ENCODE data around the gene CYTH2.

The CYTH2 gene

GRCh38 chr19:48529156-48529555 lies 60.0 kb downstream of the CYTH2 start:
- H3K4me1 ChIP-seq (ENCODE audit: insufficient read depth, low read length, poor library complexity, severe bottlenecking) = no peaks in the 10 kb centered on the region
- no peaks in the 10 kb centered on the region for H3F3A ChIP-seq (ENCODE audit: low read depth)
- no peak for TF ChIP-seq EZH2phosphoT487 (IDR thresholded peaks at IDR 0.05; ENCODE audit: borderline replicate concordance)
- no peak for TF ChIP-seq CTCF (conservative IDR thresholded peaks at IDR 0.05; ENCODE audit: low read length)
- H3K79me2 ChIP-seq (ENCODE audit: insufficient read depth, low read length) = no peaks in the 10 kb centered on the region
- no peaks in the 10 kb centered on the region for H4K20me1 ChIP-seq (ENCODE audit: insufficient read depth, low read length, poor library complexity, severe bottlenecking)
- no peaks in the 10 kb centered on the region for H3K9me2 ChIP-seq (replicated peaks; ENCODE audit: low read depth, low read length)
- H2AFZ ChIP-seq (ENCODE audit: low read length) = no peak overlapping the region
- H3K4me3 ChIP-seq (ENCODE audit: low read length, poor library complexity, severe bottlenecking) = no peak overlapping the region
- H3K4me2 ChIP-seq (ENCODE audit: low read depth, low read length, poor library complexity, severe bottlenecking) = no peak overlapping the region
- H3K27me3 ChIP-seq (ENCODE audit: insufficient read depth, low read length, poor library complexity, severe bottlenecking) = no peaks in the 10 kb centered on the region
- no peaks in the 10 kb centered on the region for H3K9me3 ChIP-seq (ENCODE audit: insufficient read depth, low read depth, low read length)
- no peaks in the 10 kb centered on the region for H3K36me3 ChIP-seq (ENCODE audit: insufficient read depth, low read length)
- H3K9ac ChIP-seq (ENCODE audit: low read depth, low read length, poor library complexity, severe bottlenecking) = no peak overlapping the region

- H3F3A ChIP-seq (ENCODE audit: low read depth) = no peaks in the 10 kb centered on the region
- no peaks in the 10 kb centered on the region for H3K79me2 ChIP-seq (ENCODE audit: insufficient read depth, low read length)
- no peaks in the 10 kb centered on the region for H3K4me1 ChIP-seq (ENCODE audit: insufficient read depth, low read length, poor library complexity, severe bottlenecking)
- no peak overlapping the region for H3K4me2 ChIP-seq (ENCODE audit: low read depth, low read length, poor library complexity, severe bottlenecking)
- H4K20me1 ChIP-seq (ENCODE audit: insufficient read depth, low read length, poor library complexity, severe bottlenecking) = no peaks in the 10 kb centered on the region
- no peak overlapping the region for H3K9ac ChIP-seq (ENCODE audit: low read depth, low read length, poor library complexity, severe bottlenecking)
- no peaks in the 10 kb centered on the region for H3K27me3 ChIP-seq (ENCODE audit: insufficient read depth, low read length, poor library complexity, severe bottlenecking)
- H3K9me3 ChIP-seq (ENCODE audit: insufficient read depth, low read depth, low read length) = no peaks in the 10 kb centered on the region
- no peaks in the 10 kb centered on the region for H3K36me3 ChIP-seq (ENCODE audit: insufficient read depth, low read length)
- H3K4me3 ChIP-seq (ENCODE audit: low read length, poor library complexity, severe bottlenecking) = no peak overlapping the region
- H3K9me2 ChIP-seq (replicated peaks; ENCODE audit: low read depth, low read length) = no peaks in the 10 kb centered on the region
- TF ChIP-seq CTCF (conservative IDR thresholded peaks at IDR 0.05; ENCODE audit: low read length) (no peak), EZH2phosphoT487 (IDR thresholded peaks at IDR 0.05; ENCODE audit: borderline replicate concordance) (no peak)
- no peak overlapping the region for H2AFZ ChIP-seq (ENCODE audit: low read length)
Observed at GRCh38 chr19:48530066-48530720, 61.0 kb downstream of the CYTH2 start.

- Histone ChIP-seq H3K9me2 (replicated peaks; ENCODE audit: low read depth, low read length) (no peaks in the 10 kb centered on the region), H4K20me1 (ENCODE audit: insufficient read depth, low read length, poor library complexity, severe bottlenecking) (no peaks in the 10 kb centered on the region), H3K9ac (ENCODE audit: low read depth, low read length, poor library complexity, severe bottlenecking) (no peak overlapping the region), H3K4me2 (ENCODE audit: low read depth, low read length, poor library complexity, severe bottlenecking) (no peak overlapping the region), H3K79me2 (ENCODE audit: insufficient read depth, low read length) (no peaks in the 10 kb centered on the region), H2AFZ (ENCODE audit: low read length) (no peak overlapping the region), H3K9me3 (ENCODE audit: insufficient read depth, low read depth, low read length) (no peaks in the 10 kb centered on the region), H3K4me3 (ENCODE audit: low read length, poor library complexity, severe bottlenecking) (no peak overlapping the region), H3F3A (ENCODE audit: low read depth) (no peaks in the 10 kb centered on the region), H3K4me1 (ENCODE audit: insufficient read depth, low read length, poor library complexity, severe bottlenecking) (no peaks in the 10 kb centered on the region), H3K36me3 (ENCODE audit: insufficient read depth, low read length) (no peaks in the 10 kb centered on the region), H3K27me3 (ENCODE audit: insufficient read depth, low read length, poor library complexity, severe bottlenecking) (no peaks in the 10 kb centered on the region)
- no peak for TF ChIP-seq EZH2phosphoT487 (IDR thresholded peaks at IDR 0.05; ENCODE audit: borderline replicate concordance)
- no peak for TF ChIP-seq CTCF (conservative IDR thresholded peaks at IDR 0.05; ENCODE audit: low read length)
Observed at GRCh38 chr19:48530770-48531169, 61.6 kb downstream of the CYTH2 start.

Data from Loucy (cell line).